Activated CD4-positive, alpha-beta T cell treated with anti-CD3 and anti-CD28 coated beads for 4 hours (primary cell): Measurements from ENCODE around the gene RPS5.
"Not testable (repeated sequence)": the region's sequence is repeated elsewhere in the genome, so short reads cannot be mapped to it uniquely, and the experiment has no call there.

Experiments used
- DNase-seq, 2 donors: peaks; one replicate each; pipeline ENCODE4 v3.0.0-alpha.2; 2020

Gene RPS5

GRCh38 chr19:58356766-58357480 lies 30.1 kb upstream of the RPS5 start:
- no peak for DNase-seq

GRCh38 chr19:58357481-58358145 lies 29.5 kb upstream of the RPS5 start:
- no peak for DNase-seq

- peak; percentile 36 to 39 for DNase-seq
Observed at GRCh38 chr19:58361900-58362271, 25.2 kb upstream of the RPS5 start.

- peak; percentile 95 to 96 for DNase-seq
Observed at GRCh38 chr19:58362272-58362994, 24.6 kb upstream of the RPS5 start, which contains the start of gene ZNF497. Gene ZNF497 (minus strand): TSS chr19:58362751. CDS start chr19:58357635, 5,116 bp downstream.

- DNase-seq, result no peak
Observed at GRCh38 chr19:58364146-58364545, 22.9 kb upstream of the RPS5 start.

GRCh38 chr19:58366585-58367430 lies 20.3 kb upstream of the RPS5 start:
- no peak for DNase-seq

- DNase-seq, result no peak
Observed at GRCh38 chr19:58367698-58368454, 19.2 kb upstream of the RPS5 start.

- DNase-seq, result no peak
Observed at GRCh38 chr19:58368561-58369360, 18.3 kb upstream of the RPS5 start.

GRCh38 chr19:58372311-58373133 lies 14.5 kb upstream of the RPS5 start:
- DNase-seq, result no peak

GRCh38 chr19:58374200-58374599 lies 12.9 kb upstream of the RPS5 start:
- DNase-seq, result no peak

GRCh38 chr19:58376724-58377123 lies 10.3 kb upstream of the RPS5 start:
- not testable (repeated sequence) for DNase-seq

- DNase-seq, result no peak
Observed at GRCh38 chr19:58379246-58379645, 7.8 kb upstream of the RPS5 start.

- DNase-seq, result no peak
Observed at GRCh38 chr19:58380037-58380661, 6.9 kb upstream of the RPS5 start.

GRCh38 chr19:58380662-58381459 lies 6.2 kb upstream of the RPS5 start, which contains the start of gene ZNF837:
Gene ZNF837 (minus strand): TSS chr19:58381030. CDS start chr19:58369332, 11,698 bp downstream.
- peak; percentile 97 to 99 for DNase-seq

GRCh38 chr19:58381460-58382212 lies 5.4 kb upstream of the RPS5 start:
- no peak for DNase-seq

GRCh38 chr19:58382997-58383603 lies 4.0 kb upstream of the RPS5 start:
- no peak for DNase-seq

GRCh38 chr19:58385313-58385890 lies 1.7 kb upstream of the RPS5 start:
- no peak for DNase-seq
